HCT116 (cell line): ENCODE measurements around the gene FAM120A. TPM values are rescaled to one million over a fixed set of nuclear protein-coding genes. Genes with fewer than 3 reads are reported as not detected.

Source experiments
- ATAC-seq: fragments of 200-7000 bp; cut with Tn5 transposase; 2 replicates; pipeline ENCODE4 v1.9.1; 2020; ENCODE audit warnings: mild to moderate bottlenecking, moderate library complexity
- BruUV-seq: library from RNA; stranded (reverse); fragments of 400-500 nt; replicated peaks from 2 replicates; lab custom pipeline; 2021; lab: Mats Ljungman, UMichigan
- CTCF ChIA-PET: fragments of 300-600 bp; sonication (Branson Sonifier 250); formaldehyde crosslinking; loops from one replicate; lab custom pipeline; 2021; ENCODE audit warnings: antibody characterized with exemption; lab: Charles Lee
- POLR2A ChIA-PET: fragments of 300-600, 350-600 bp; sonication (Branson Sonifier 250); formaldehyde crosslinking; loops from one replicate; lab custom pipeline; 2021; ENCODE audit warnings: antibody characterized with exemption; lab: Charles Lee
- RAD21 ChIA-PET, 2 experiments: fragments of 300-600 bp; sonication (Branson Sonifier 250); formaldehyde crosslinking; loops; one replicate each; lab custom pipeline; 2023; ENCODE audit warnings: low total read pairs in 2 of 2; ENCODE audit not compliant: uncharacterized antibody in 2 of 2, unreplicated experiment in 2 of 2, low non-redundant PET in 1 of 2; lab: Charles Lee
- DNase-seq: peaks from one replicate; pipeline ENCODE4 v3.0.0-alpha.2; 2010; ENCODE audit warnings: low read depth, low spot score
- H2AFZ ChIP-seq: fragments of 200-600 bp; shearing (Covaris generic), sonication (generic); 2 replicates; pipeline ENCODE4 v1.6.1; 2017; ENCODE audit warnings: low read depth, mixed run types, mixed read lengths, antibody characterized with exemption, low read length; ENCODE audit not compliant: poor library complexity, severe bottlenecking
- H3K27ac ChIP-seq: 2 replicates; pipeline ENCODE4 v1.5.1; 2012; ENCODE audit warnings: low read depth, low read length
- H3K27me3 ChIP-seq: fragments of 200-600 bp; sonication (generic); 2 replicates; pipeline ENCODE4 v1.6.1; 2016; ENCODE audit warnings: mixed run types, low read length, mixed read lengths; ENCODE audit not compliant: insufficient read depth
- H3K36me3 ChIP-seq, 2 experiments: fragments of 200-500 bp in 1 of 2; fragments of 200-600 bp in 1 of 2; sonication (Bioruptor generic) in 1 of 2; sonication (generic) in 1 of 2; 2 replicates each; pipeline versions ENCODE4 v1.5.1 to v1.6.1; 2014 to 2016; ENCODE audit warnings: low read length in 2 of 2, inconsistent platforms in 1 of 2, mixed read lengths in 1 of 2, mixed run types in 1 of 2; ENCODE audit not compliant: insufficient read depth in 2 of 2, control insufficient read depth in 1 of 2
- H3K4me1 ChIP-seq, 2 experiments: fragments of 200-600 bp in 1 of 2; sonication (generic) in 1 of 2; 2 replicates each; pipeline versions ENCODE4 v1.5.1 to v1.6.1; 2012 to 2017; ENCODE audit warnings: low read length in 2 of 2, inconsistent platforms in 1 of 2, mild to moderate bottlenecking in 1 of 2, mixed read lengths in 1 of 2, mixed run types in 1 of 2, moderate library complexity in 1 of 2; ENCODE audit not compliant: insufficient read depth in 2 of 2, control insufficient read depth in 1 of 2
- H3K4me2 ChIP-seq: fragments of 200-600 bp; sonication (generic); 2 replicates; pipeline ENCODE4 v1.6.1; 2017; ENCODE audit warnings: mixed run types, low read length, mixed read lengths
- H3K4me3 ChIP-seq, 2 experiments: fragments of 200-600 bp in 1 of 2; sonication (generic) in 1 of 2; replicated peaks in 1 of 2; 2 replicates each; pipeline ENCODE4 v1.5.1; 2011 to 2016; ENCODE audit warnings: low read length in 2 of 2, control low read depth in 1 of 2, low read depth in 1 of 2, mild to moderate bottlenecking in 1 of 2, mixed read lengths in 1 of 2, mixed run types in 1 of 2
- H3K79me2 ChIP-seq: fragments of 200-600 bp; sonication (generic); 2 replicates; pipeline ENCODE4 v1.6.1; 2017; ENCODE audit warnings: mild to moderate bottlenecking, mixed run types, low read length, moderate library complexity, mixed read lengths; ENCODE audit not compliant: insufficient read depth
- H3K9ac ChIP-seq: fragments of 200-600 bp; sonication (generic); 2 replicates; pipeline ENCODE4 v1.6.1; 2016; ENCODE audit warnings: low read length, mixed read lengths
- H3K9me2 ChIP-seq: fragments of 200-600 bp; sonication (generic), shearing (Covaris generic); 2 replicates; pipeline ENCODE4 v1.6.1; 2017; ENCODE audit warnings: mixed run types, mild to moderate bottlenecking, moderate library complexity; ENCODE audit not compliant: insufficient read depth
- H3K9me3 ChIP-seq, 2 experiments: fragments of 200-500 bp in 1 of 2; fragments of 200-600 bp in 1 of 2; sonication (Bioruptor generic) in 1 of 2; sonication (generic) in 1 of 2; 2 replicates each; pipeline ENCODE4 v1.6.1; 2014 to 2017; ENCODE audit warnings: low read length in 2 of 2, mixed read lengths in 2 of 2, inconsistent platforms in 1 of 2, low read depth in 1 of 2, mild to moderate bottlenecking in 1 of 2, mixed run types in 1 of 2, moderate library complexity in 1 of 2; ENCODE audit not compliant: control insufficient read depth in 1 of 2, insufficient read depth in 1 of 2
- H4K20me1 ChIP-seq: fragments of 200-600 bp; sonication (generic), shearing (Covaris generic); 2 replicates; pipeline ENCODE4 v1.6.1; 2017; ENCODE audit warnings: mixed run types, mild to moderate bottlenecking, moderate library complexity; ENCODE audit not compliant: insufficient read depth
- ATF3 ChIP-seq: IDR thresholded peaks from 2 replicates; pipeline ENCODE4 v1.6.1; 2012
- CBX3 ChIP-seq: IDR thresholded peaks from 2 replicates; pipeline ENCODE4 v1.6.1; 2012; ENCODE audit warnings: low read depth
- EGR1 ChIP-seq: IDR thresholded peaks from 2 replicates; pipeline ENCODE4 v1.6.1; 2012; ENCODE audit warnings: low read depth
- ELF1 ChIP-seq: IDR thresholded peaks from 2 replicates; pipeline ENCODE4 v1.6.1; 2012; ENCODE audit warnings: low read depth, borderline replicate concordance
- EZH2 ChIP-seq: fragments of 200-600 bp; sonication (generic); IDR thresholded peaks from 2 replicates; pipeline ENCODE4 v1.6.1; 2017; ENCODE audit warnings: antibody characterized with exemption, mixed run types
- EZH2phosphoT487 ChIP-seq: fragments of 200-600 bp; IDR thresholded peaks from 2 replicates; pipeline ENCODE4 v1.6.1; 2018; ENCODE audit warnings: antibody characterized with exemption, borderline replicate concordance
- FOSL1 ChIP-seq: IDR thresholded peaks from 2 replicates; pipeline ENCODE4 v1.6.1; 2012; ENCODE audit warnings: low read depth
- JUND ChIP-seq: IDR thresholded peaks from 2 replicates; pipeline ENCODE4 v1.6.1; 2012
- MAX ChIP-seq: IDR thresholded peaks from 2 replicates; pipeline ENCODE4 v1.6.1; 2012
- POLR2A ChIP-seq: IDR thresholded peaks from 2 replicates; pipeline ENCODE4 v1.7.0; 2011; ENCODE audit warnings: borderline replicate concordance; ENCODE audit not compliant: insufficient read depth, insufficient read length; ENCODE audit errors: extremely low read depth
- POLR2AphosphoS5 ChIP-seq: IDR thresholded peaks from 2 replicates; pipeline ENCODE4 v1.6.1; 2011; ENCODE audit warnings: mild to moderate bottlenecking, low read depth, low read length, moderate library complexity
- RAD21 ChIP-seq: IDR thresholded peaks from 2 replicates; pipeline ENCODE4 v1.6.1; 2012; ENCODE audit warnings: low read depth, mild to moderate bottlenecking
- REST ChIP-seq: IDR thresholded peaks from 2 replicates; pipeline ENCODE4 v1.6.1; 2012; ENCODE audit warnings: low read depth
- SIN3A ChIP-seq: IDR thresholded peaks from 2 replicates; pipeline ENCODE4 v1.6.1; 2012; ENCODE audit warnings: low read depth
- SRF ChIP-seq: IDR thresholded peaks from 2 replicates; pipeline ENCODE4 v1.6.1; 2012; ENCODE audit warnings: low read depth
- TCF7L2 ChIP-seq: IDR thresholded peaks from 2 replicates; pipeline ENCODE4 v1.7.0; 2011; ENCODE audit warnings: borderline replicate concordance, inconsistent platforms; ENCODE audit not compliant: insufficient read depth, insufficient read length; ENCODE audit errors: extremely low read depth
- YY1 ChIP-seq: IDR thresholded peaks from 2 replicates; pipeline ENCODE4 v1.6.1; 2011; ENCODE audit warnings: low read length, low read depth, moderate library complexity, mild to moderate bottlenecking; ENCODE audit not compliant: insufficient replicate concordance; ENCODE audit errors: extremely low read depth
- ZBTB33 ChIP-seq: IDR thresholded peaks from 2 replicates; pipeline ENCODE4 v1.6.1; 2011; ENCODE audit warnings: mild to moderate bottlenecking, low read length, moderate library complexity; ENCODE audit not compliant: insufficient replicate concordance; ENCODE audit errors: extremely low read depth
- ZFX ChIP-seq: fragments of 450-650 bp; IDR thresholded peaks from 2 replicates; pipeline ENCODE4 v1.6.1; 2017
- intact Hi-C: fragments of 100-400 bp; cut with micrococcal nuclease; formaldehyde crosslinking; loops from 2 replicates; pipeline ENCODE4 v1.10.0; 2022
- total RNA-seq: library from RNA; stranded (reverse); gene quantifications from one replicate; pipeline ENCODE4 v1.2.1, GENCODE V29; 2021; ENCODE audit not compliant: unreplicated experiment

The FAM120A gene
- total RNA-seq, 1 experiment from 2014 or later, result 122 TPM

GRCh38 chr9:93453047-93453914 lies 1.8 kb downstream of the FAM120A start, which contains the start of gene FAM120AOS:
Gene FAM120AOS, minus strand, starts transcription at chr9:93453581. Its CDS starts 872 bp downstream, at chr9:93452709.
- TSS peak; percentile 49 for BruUV-seq
- H3K27ac ChIP-seq, result peak within 1 kb of the TSS; percentile 75
- H3K9me3 ChIP-seq, result no peaks in the 10 kb centered on the region
- peak within 1 kb of the TSS; percentile 74 to 84 for H3K4me3 ChIP-seq
- peaks cover 6% of the 10 kb centered on the region; the same call in 1 of the 2 replicates for H4K20me1 ChIP-seq
- ChIA-PET CTCF (interaction anchor here (1.3 to 1.4 kb wide), 2 partner anchors 113 to 148 kb away, joined by 3 to 4 read pairs; no protein-coding TSS in a partner anchor), RAD21 (no interaction called here), POLR2A (interaction anchor here (0.6 to 1.9 kb wide), 2 partner anchors 11 to 423 kb away, joined by 3 to 6 read pairs; no protein-coding TSS in a partner anchor)
- peak; percentile 77 for ATAC-seq
- no peak within 1 kb of the TSS for H2AFZ ChIP-seq
- H3K4me2 ChIP-seq, result peak within 1 kb of the TSS; percentile 87
- H3K4me1 ChIP-seq, result peaks cover 12 to 17% of the 10 kb centered on the region in 2 experiments
- peak; percentile 89 for DNase-seq
- H3K27me3 ChIP-seq, result no peaks in the 10 kb centered on the region
- peak within 1 kb of the TSS; percentile 92 for H3K9ac ChIP-seq
- no peaks in the 10 kb centered on the region for H3K9me2 ChIP-seq
- intact Hi-C loops, result loop anchor here (1.0 to 10.0 kb wide), 3 partner anchors 113 to 356 kb away; partner anchors contain the start of gene CARD19
- H3K36me3 ChIP-seq, result peaks cover 0 to 12% of the 10 kb centered on the region in 2 experiments; a peak in 2 of 4 replicates
- peaks cover 82% of the 10 kb centered on the region for H3K79me2 ChIP-seq
- peak; percentile 96 for TF ChIP-seq EGR1
- TF ChIP-seq POLR2A, result peak; percentile 69
- TF ChIP-seq SIN3A, result peak; percentile 82; the same call in 1 of the 2 replicates
- TF ChIP-seq ZBTB33, result peak; percentile 43
- TF ChIP-seq ATF3, result no peak
- TF ChIP-seq POLR2AphosphoS5, result peak; percentile 75
- no peak for TF ChIP-seq RAD21
- no peak for TF ChIP-seq ZFX
- peak; percentile 42 for TF ChIP-seq YY1
- no peak for TF ChIP-seq REST
- no peak for TF ChIP-seq JUND
- TF ChIP-seq CBX3, result no peak
- TF ChIP-seq MAX, result peak; percentile 80
- no peak for TF ChIP-seq SRF
- no peak for TF ChIP-seq EZH2phosphoT487
- TF ChIP-seq ELF1, result peak; percentile 47; the same call in 1 of the 2 replicates
- TF ChIP-seq EZH2, result no peak
- no peak for TF ChIP-seq TCF7L2
- TF ChIP-seq FOSL1, result no peak
